Measurements from ENCODE around the gene UBL4A. TPM values are rescaled to one million over a fixed set of nuclear protein-coding genes. Genes with fewer than 3 reads are reported as not detected.

UBL4A gene
- total RNA-seq, 2 donors from 2014 or later, result 54.6 to 61.0 TPM

DNA sequence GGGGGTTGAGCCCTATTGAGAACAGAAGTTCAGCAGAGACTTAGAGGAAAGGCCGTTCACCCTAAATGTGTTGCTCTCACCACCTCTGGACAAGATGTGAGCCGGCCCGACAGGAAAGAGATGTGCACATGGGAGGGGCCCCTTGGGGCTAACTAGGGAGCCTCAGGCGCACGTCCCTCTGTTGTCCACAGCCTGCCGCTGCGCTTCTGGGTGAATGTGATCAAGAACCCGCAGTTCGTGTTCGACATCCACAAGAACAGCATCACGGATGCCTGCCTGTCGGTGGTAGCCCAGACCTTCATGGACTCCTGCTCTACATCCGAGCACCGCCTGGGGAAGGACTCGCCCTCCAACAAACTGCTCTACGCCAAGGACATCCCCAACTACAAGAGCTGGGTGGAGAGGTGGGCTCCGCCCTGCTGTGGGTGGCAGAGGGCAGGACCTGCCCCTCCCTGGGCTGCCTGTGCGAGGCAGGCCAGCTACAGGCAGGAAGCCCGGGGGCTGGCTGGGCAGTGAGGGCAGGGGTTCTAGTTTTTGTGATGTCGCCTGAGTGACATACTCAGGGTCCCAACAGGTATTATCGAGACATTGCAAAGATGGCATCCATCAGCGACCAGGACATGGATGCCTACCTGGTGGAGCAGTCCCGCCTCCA lies 15.4 kb downstream of the UBL4A start:
- DNase-seq (ENCODE audit: low spot score), result no peak
- TF ChIP-seq, protein P1, sequence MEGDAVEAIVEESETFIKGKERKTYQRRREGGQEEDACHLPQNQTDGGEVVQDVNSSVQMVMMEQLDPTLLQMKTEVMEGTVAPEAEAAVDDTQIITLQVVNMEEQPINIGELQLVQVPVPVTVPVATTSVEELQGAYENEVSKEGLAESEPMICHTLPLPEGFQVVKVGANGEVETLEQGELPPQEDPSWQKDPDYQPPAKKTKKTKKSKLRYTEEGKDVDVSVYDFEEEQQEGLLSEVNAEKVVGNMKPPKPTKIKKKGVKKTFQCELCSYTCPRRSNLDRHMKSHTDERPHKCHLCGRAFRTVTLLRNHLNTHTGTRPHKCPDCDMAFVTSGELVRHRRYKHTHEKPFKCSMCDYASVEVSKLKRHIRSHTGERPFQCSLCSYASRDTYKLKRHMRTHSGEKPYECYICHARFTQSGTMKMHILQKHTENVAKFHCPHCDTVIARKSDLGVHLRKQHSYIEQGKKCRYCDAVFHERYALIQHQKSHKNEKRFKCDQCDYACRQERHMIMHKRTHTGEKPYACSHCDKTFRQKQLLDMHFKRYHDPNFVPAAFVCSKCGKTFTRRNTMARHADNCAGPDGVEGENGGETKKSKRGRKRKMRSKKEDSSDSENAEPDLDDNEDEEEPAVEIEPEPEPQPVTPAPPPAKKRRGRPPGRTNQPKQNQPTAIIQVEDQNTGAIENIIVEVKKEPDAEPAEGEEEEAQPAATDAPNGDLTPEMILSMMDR (IDR thresholded peaks at IDR 0.05), result no peak
- Histone ChIP-seq H3K4me1 (no peaks in the 10 kb centered on the region), H3K4me3 (no peak overlapping the region), H3K9me3 (no peaks in the 10 kb centered on the region), H3K27ac (no peak overlapping the region), H3K36me3 (peaks cover 18% of the 10 kb centered on the region), H3K27me3 (no peaks in the 10 kb centered on the region)

DNA sequence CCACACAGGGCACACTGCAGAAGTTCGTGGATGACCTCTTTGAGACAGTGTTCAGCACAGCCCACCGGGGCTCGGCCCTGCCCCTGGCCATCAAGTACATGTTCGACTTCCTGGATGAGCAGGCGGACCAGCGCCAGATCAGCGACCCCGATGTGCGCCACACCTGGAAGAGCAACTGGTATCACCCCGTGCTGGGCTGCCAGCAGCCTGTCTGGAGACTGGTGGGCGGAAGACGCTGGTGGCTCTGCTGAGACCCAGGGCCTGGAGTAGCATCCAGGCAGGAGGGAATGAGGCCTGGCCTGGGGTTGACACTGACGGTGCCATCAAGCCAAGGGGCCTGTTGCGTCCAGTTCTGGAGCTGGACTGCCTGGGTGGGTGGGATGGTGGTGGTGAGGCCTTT lies 16.0 kb downstream of the UBL4A start:
- H3K4me3 ChIP-seq, result no peak overlapping the region
- H3K9me3 ChIP-seq, result no peaks in the 10 kb centered on the region
- peaks cover 18% of the 10 kb centered on the region for H3K36me3 ChIP-seq
- TF ChIP-seq, protein P1 (IDR thresholded peaks at IDR 0.05), result no peak
- H3K27ac ChIP-seq, result no peak overlapping the region
- H3K4me1 ChIP-seq, result no peaks in the 10 kb centered on the region
- no peak for DNase-seq (ENCODE audit: low spot score)
- no peaks in the 10 kb centered on the region for H3K27me3 ChIP-seq

DNA sequence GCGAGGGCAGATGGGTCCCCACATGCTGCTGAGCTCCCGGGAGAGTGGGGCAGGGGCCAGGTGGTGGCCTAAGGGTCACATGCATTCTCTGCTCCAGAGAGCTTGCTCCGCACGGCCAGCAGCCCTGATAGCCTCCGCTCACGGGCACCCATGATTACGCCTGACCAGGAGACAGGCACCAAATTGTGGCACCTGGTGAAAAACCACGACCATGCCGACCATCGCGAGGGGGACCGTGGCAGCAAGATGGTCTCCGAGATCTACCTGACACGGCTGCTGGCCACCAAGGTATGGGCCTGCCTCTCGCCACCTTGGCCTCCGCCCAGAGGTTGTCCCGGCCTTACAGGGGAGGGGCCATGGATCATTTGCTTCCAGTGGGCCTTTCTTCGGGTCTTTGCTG lies 16.5 kb downstream of the UBL4A start:
- no peak for DNase-seq (ENCODE audit: low spot score)
- H3K36me3 ChIP-seq, result peaks cover 18% of the 10 kb centered on the region

DNA sequence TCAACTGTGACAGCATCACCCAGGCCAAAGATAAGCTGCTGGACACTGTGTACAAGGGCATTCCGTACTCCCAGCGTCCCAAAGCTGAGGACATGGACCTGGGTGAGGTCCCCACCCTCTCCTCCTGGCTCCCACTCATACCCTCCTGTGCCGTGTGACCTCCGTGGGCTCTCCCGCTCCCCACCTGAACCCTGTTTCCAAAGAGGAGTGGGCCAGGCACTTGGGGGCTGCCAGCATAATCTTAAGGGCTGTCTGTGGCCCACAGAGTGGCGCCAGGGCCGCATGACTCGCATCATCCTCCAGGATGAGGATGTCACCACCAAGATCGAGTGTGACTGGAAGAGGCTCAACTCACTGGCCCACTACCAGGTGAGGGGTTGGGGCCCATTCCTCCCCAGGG lies 17.3 kb downstream of the UBL4A start:
- peaks cover 18% of the 10 kb centered on the region for H3K36me3 ChIP-seq
- no peaks in the 10 kb centered on the region for H3K9me3 ChIP-seq
- H3K27me3 ChIP-seq, result no peaks in the 10 kb centered on the region
- DNase-seq (ENCODE audit: low spot score), result no peak
- TF ChIP-seq, protein P1 (IDR thresholded peaks at IDR 0.05), result no peak
- no peak overlapping the region for H3K27ac ChIP-seq
- H3K4me3 ChIP-seq, result no peak overlapping the region
- H3K4me1 ChIP-seq, result no peaks in the 10 kb centered on the region

More for the DNA sequence above, 16.5 kb downstream of the UBL4A start:
- H3K9me3 ChIP-seq, result no peaks in the 10 kb centered on the region
- H3K27ac ChIP-seq, result no peak overlapping the region
- TF ChIP-seq, protein P1 (IDR thresholded peaks at IDR 0.05), result no peak
- H3K4me1 ChIP-seq, result no peaks in the 10 kb centered on the region
- no peaks in the 10 kb centered on the region for H3K27me3 ChIP-seq
- no peak overlapping the region for H3K4me3 ChIP-seq

DNA sequence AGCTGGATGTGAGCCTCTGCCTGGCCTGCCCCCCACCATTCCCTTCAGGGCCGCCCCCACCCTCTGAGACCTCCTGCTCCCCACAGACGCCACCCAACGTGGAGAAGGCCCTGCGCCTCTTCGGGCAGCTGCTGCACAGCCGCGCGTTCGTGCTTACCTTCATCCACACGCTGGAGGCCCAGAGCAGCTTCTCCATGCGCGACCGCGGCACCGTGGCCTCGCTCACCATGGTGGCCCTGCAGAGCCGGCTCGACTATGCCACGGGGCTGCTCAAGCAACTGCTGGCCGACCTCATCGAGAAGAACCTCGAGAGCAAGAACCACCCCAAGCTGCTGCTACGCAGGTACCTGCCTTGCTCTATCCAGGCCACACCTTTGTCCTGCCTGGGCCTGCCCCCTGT lies 18.2 kb downstream of the UBL4A start:
- no peaks in the 10 kb centered on the region for H3K27me3 ChIP-seq
- TF ChIP-seq, protein P1 (IDR thresholded peaks at IDR 0.05), result no peak
- no peaks in the 10 kb centered on the region for H3K4me1 ChIP-seq
- no peak overlapping the region for H3K27ac ChIP-seq
- H3K9me3 ChIP-seq, result no peaks in the 10 kb centered on the region
- no peak overlapping the region for H3K4me3 ChIP-seq
- no peak for DNase-seq (ENCODE audit: low spot score)
- H3K36me3 ChIP-seq, result peaks cover 18% of the 10 kb centered on the region

DNA sequence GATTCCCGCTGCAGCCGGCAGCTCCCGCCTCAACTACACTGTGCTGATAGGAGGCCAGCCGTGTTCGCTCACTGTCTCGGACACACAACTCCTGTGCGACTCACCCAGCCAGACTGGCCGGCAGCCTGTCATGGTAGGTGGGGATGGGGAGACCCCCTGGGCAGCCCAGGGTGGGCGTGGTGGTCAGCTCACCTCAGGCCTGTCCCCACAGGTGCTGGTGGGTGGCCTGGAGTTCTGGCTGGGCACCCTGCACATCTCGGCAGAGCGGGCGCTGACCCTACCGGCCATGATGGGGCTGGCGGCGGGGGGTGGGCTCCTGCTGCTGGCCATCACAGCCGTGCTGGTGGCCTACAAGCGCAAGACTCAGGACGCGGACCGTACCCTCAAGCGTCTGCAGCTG lies 18.9 kb downstream of the UBL4A start:
- TF ChIP-seq, protein P1 (IDR thresholded peaks at IDR 0.05), result no peak
- Histone ChIP-seq H3K4me3 (no peak overlapping the region), H3K4me1 (no peaks in the 10 kb centered on the region), H3K36me3 (peaks cover 18% of the 10 kb centered on the region), H3K9me3 (no peaks in the 10 kb centered on the region), H3K27me3 (no peaks in the 10 kb centered on the region), H3K27ac (no peak overlapping the region)
- no peak for DNase-seq (ENCODE audit: low spot score)

Data from right atrium auricular region (tissue), 2 donors.